CD4-positive, alpha-beta T cell treated with Interleukin-4 for 1 hour (primary cell): ENCODE results near the gene MYMK.

Experiments used
- DNase-seq, 2 donors: peaks; one replicate each; pipeline ENCODE4 v3.0.0-alpha.2; 2020 to 2022

Gene MYMK

GRCh38 chr9:133477992-133478850 lies 46.5 kb downstream of the MYMK start:
- peak; percentile 24 to 60 for DNase-seq

GRCh38 chr9:133477461-133477860 lies 47.3 kb downstream of the MYMK start:
- no peak for DNase-seq

GRCh38 chr9:133476941-133477340 lies 47.8 kb downstream of the MYMK start:
- DNase-seq: no peak

- peak in 1 of 2 donors; percentile 64 for DNase-seq
These were observed 48.5 kb downstream of the MYMK start for GRCh38 chr9:133476036-133476931.

- DNase-seq: no peak
These were observed 49.3 kb downstream of the MYMK start for GRCh38 chr9:133475292-133476012.

GRCh38 chr9:133474853-133475252 lies 49.9 kb downstream of the MYMK start:
- no peak for DNase-seq

- no peak for DNase-seq
These were observed 50.5 kb downstream of the MYMK start for GRCh38 chr9:133474215-133474614.

GRCh38 chr9:133473743-133474142 lies 51.0 kb downstream of the MYMK start:
- no peak for DNase-seq

- DNase-seq: no peak
These were observed 51.9 kb downstream of the MYMK start for GRCh38 chr9:133472753-133473378.

GRCh38 chr9:133472277-133472645 lies 52.5 kb downstream of the MYMK start:
- DNase-seq: no peak

GRCh38 chr9:133471551-133472276 lies 53.0 kb downstream of the MYMK start:
- DNase-seq: no peak

- DNase-seq: no peak
These were observed 53.8 kb downstream of the MYMK start for GRCh38 chr9:133470988-133471387.

GRCh38 chr9:133470427-133470924 lies 54.3 kb downstream of the MYMK start:
- no peak for DNase-seq

GRCh38 chr9:133468777-133469421 lies 55.9 kb downstream of the MYMK start:
- no peak for DNase-seq

GRCh38 chr9:133468374-133468773 lies 56.4 kb downstream of the MYMK start:
- DNase-seq: no peak

- no peak for DNase-seq
These were observed 57.7 kb downstream of the MYMK start for GRCh38 chr9:133467101-133467500.

- DNase-seq: no peak
These were observed 58.8 kb downstream of the MYMK start for GRCh38 chr9:133465984-133466383.

GRCh38 chr9:133464638-133465037 lies 60.1 kb downstream of the MYMK start:
- no peak for DNase-seq
